ENCODE results near the gene UFL1. TPM values are rescaled to one million over a fixed set of nuclear protein-coding genes. Genes with fewer than 3 reads are reported as not detected.

UFL1 gene
- total and polyA plus RNA-seq, 2 donors from 2014 or later, result 8.0 to 27.5 TPM

- Histone ChIP-seq H3K36me3 (ENCODE audit: control insufficient read depth in 2 of 3, insufficient read depth in 3 of 3, low read length in 3 of 3) (no peaks in the 10 kb centered on the region), H3K27ac (ENCODE audit: low read depth in 2 of 2, low read length in 2 of 2) (peak within 1 kb of the TSS in 1 of 2 donors; percentile 60), H3K27me3 (ENCODE audit: control insufficient read depth, insufficient read depth, low read length) (no peaks in the 10 kb centered on the region), H3K4me3 (ENCODE audit: low read length in 3 of 3) (peak within 1 kb of the TSS in 2 of 3 donors; percentile 9 to 32), H3K9me3 (ENCODE audit: control insufficient read depth in 2 of 3, insufficient read depth in 1 of 3, low read length in 3 of 3) (no peaks in the 10 kb centered on the region), H3K9ac (ENCODE audit: low read length in 3 of 3) (no peak within 1 kb of the TSS), H3K4me1 (ENCODE audit: control insufficient read depth in 2 of 3, insufficient read depth in 2 of 3, low read depth in 1 of 3, low read length in 3 of 3) (no peaks in the 10 kb centered on the region)
- DNase-seq (no peak), FAIRE-seq (no peak)
- TF ChIP-seq CTCF (IDR thresholded peaks at IDR 0.05; ENCODE audit: borderline replicate concordance, extremely low read depth, insufficient read depth), result no peak
- intact Hi-C loops (cut with DNase I), result no loop called here
These were observed 41.3 kb downstream of the UFL1 start, which contains the start of gene FHL5 for GRCh38 chr6:96562886-96563285. FHL5 (plus strand) TSS chr6:96563128; CDS start chr6:96603614, 40,486 bp downstream.

GRCh38 chr6:96563853-96564252, 42.2 kb downstream of the UFL1 start:
- DNase-seq, result no peak
- no peak overlapping the region for H3K27ac ChIP-seq (ENCODE audit: low read depth in 2 of 2, low read length in 2 of 2)
- TF ChIP-seq CTCF (IDR thresholded peaks at IDR 0.05; ENCODE audit: borderline replicate concordance, extremely low read depth, insufficient read depth), result no peak
- peak overlapping the region in 2 of 3 donors; percentile 9 to 32 for H3K4me3 ChIP-seq (ENCODE audit: low read length in 3 of 3)
- no peaks in the 10 kb centered on the region for H3K36me3 ChIP-seq (ENCODE audit: control insufficient read depth in 2 of 3, insufficient read depth in 3 of 3, low read length in 3 of 3)
- intact Hi-C loops (cut with DNase I), result no loop called here
- H3K27me3 ChIP-seq (ENCODE audit: control insufficient read depth, insufficient read depth, low read length), result no peaks in the 10 kb centered on the region
- H3K9me3 ChIP-seq (ENCODE audit: control insufficient read depth in 2 of 3, insufficient read depth in 1 of 3, low read length in 3 of 3), result no peaks in the 10 kb centered on the region
- no peak for FAIRE-seq
- no peak overlapping the region for H3K9ac ChIP-seq (ENCODE audit: low read length in 3 of 3)
- no peaks in the 10 kb centered on the region for H3K4me1 ChIP-seq (ENCODE audit: control insufficient read depth in 2 of 3, insufficient read depth in 2 of 3, low read depth in 1 of 3, low read length in 3 of 3)

GRCh38 chr6:96570053-96570452, 48.4 kb downstream of the UFL1 start:
- DNase-seq, result no peak
- H3K4me1 ChIP-seq (ENCODE audit: control insufficient read depth in 2 of 3, insufficient read depth in 2 of 3, low read depth in 1 of 3, low read length in 3 of 3), result no peaks in the 10 kb centered on the region
- H3K36me3 ChIP-seq (ENCODE audit: control insufficient read depth in 2 of 3, insufficient read depth in 3 of 3, low read length in 3 of 3), result no peaks in the 10 kb centered on the region
- H3K9me3 ChIP-seq (ENCODE audit: control insufficient read depth in 2 of 3, insufficient read depth in 1 of 3, low read length in 3 of 3), result peaks cover 0 to 2% (median 0%) of the 10 kb centered on the region in 3 donors
- FAIRE-seq, result no peak
- intact Hi-C loops (cut with DNase I), result no loop called here
- no peak for TF ChIP-seq CTCF (IDR thresholded peaks at IDR 0.05; ENCODE audit: borderline replicate concordance, extremely low read depth, insufficient read depth)
- no peak overlapping the region for H3K9ac ChIP-seq (ENCODE audit: low read length in 3 of 3)
- no peaks in the 10 kb centered on the region for H3K27me3 ChIP-seq (ENCODE audit: control insufficient read depth, insufficient read depth, low read length)
- H3K4me3 ChIP-seq (ENCODE audit: low read length in 3 of 3), result no peak overlapping the region
- no peak overlapping the region for H3K27ac ChIP-seq (ENCODE audit: low read depth in 2 of 2, low read length in 2 of 2)

GRCh38 chr6:96571551-96571950, 49.9 kb downstream of the UFL1 start:
- H3K9me3 ChIP-seq (ENCODE audit: control insufficient read depth in 2 of 3, insufficient read depth in 1 of 3, low read length in 3 of 3), result peaks cover 0 to 2% (median 0%) of the 10 kb centered on the region in 3 donors
- no peaks in the 10 kb centered on the region for H3K4me1 ChIP-seq (ENCODE audit: control insufficient read depth in 2 of 3, insufficient read depth in 2 of 3, low read depth in 1 of 3, low read length in 3 of 3)
- no peaks in the 10 kb centered on the region for H3K27me3 ChIP-seq (ENCODE audit: control insufficient read depth, insufficient read depth, low read length)
- TF ChIP-seq CTCF (IDR thresholded peaks at IDR 0.05; ENCODE audit: borderline replicate concordance, extremely low read depth, insufficient read depth), result no peak
- H3K4me3 ChIP-seq (ENCODE audit: low read length in 3 of 3), result no peak overlapping the region
- no peaks in the 10 kb centered on the region for H3K36me3 ChIP-seq (ENCODE audit: control insufficient read depth in 2 of 3, insufficient read depth in 3 of 3, low read length in 3 of 3)
- H3K27ac ChIP-seq (ENCODE audit: low read depth in 2 of 2, low read length in 2 of 2), result no peak overlapping the region
- FAIRE-seq (no peak), DNase-seq (no peak)
- H3K9ac ChIP-seq (ENCODE audit: low read length in 3 of 3), result no peak overlapping the region
- intact Hi-C loops (cut with DNase I), result no loop called here

Measured in kidney (tissue), 14 donors.